ENCODE measurements around the gene PDE5A.
"Not testable (repeated sequence)": the region's sequence is repeated elsewhere in the genome, so short reads cannot be mapped to it uniquely, and the experiment has no call there.

Gene PDE5A

GRCh38 chr4:119455734-119456133 is 172.9 kb downstream of the PDE5A start:
- DNase-seq = peak in 1 of 2 donors; percentile 1

GRCh38 chr4:119454491-119455270 is 173.9 kb downstream of the PDE5A start:
- DNase-seq = peak; percentile 96 to 97

- DNase-seq = not testable (repeated sequence)
These were observed 174.5 kb downstream of the PDE5A start for GRCh38 chr4:119454151-119454490.

GRCh38 chr4:119453286-119453685 is 175.3 kb downstream of the PDE5A start:
- not testable (repeated sequence) for DNase-seq

- not testable (repeated sequence) for DNase-seq
These were observed 178.8 kb downstream of the PDE5A start for GRCh38 chr4:119449851-119450250.
